ENCODE measurements around the gene BFSP2.

BFSP2 gene

DNA sequence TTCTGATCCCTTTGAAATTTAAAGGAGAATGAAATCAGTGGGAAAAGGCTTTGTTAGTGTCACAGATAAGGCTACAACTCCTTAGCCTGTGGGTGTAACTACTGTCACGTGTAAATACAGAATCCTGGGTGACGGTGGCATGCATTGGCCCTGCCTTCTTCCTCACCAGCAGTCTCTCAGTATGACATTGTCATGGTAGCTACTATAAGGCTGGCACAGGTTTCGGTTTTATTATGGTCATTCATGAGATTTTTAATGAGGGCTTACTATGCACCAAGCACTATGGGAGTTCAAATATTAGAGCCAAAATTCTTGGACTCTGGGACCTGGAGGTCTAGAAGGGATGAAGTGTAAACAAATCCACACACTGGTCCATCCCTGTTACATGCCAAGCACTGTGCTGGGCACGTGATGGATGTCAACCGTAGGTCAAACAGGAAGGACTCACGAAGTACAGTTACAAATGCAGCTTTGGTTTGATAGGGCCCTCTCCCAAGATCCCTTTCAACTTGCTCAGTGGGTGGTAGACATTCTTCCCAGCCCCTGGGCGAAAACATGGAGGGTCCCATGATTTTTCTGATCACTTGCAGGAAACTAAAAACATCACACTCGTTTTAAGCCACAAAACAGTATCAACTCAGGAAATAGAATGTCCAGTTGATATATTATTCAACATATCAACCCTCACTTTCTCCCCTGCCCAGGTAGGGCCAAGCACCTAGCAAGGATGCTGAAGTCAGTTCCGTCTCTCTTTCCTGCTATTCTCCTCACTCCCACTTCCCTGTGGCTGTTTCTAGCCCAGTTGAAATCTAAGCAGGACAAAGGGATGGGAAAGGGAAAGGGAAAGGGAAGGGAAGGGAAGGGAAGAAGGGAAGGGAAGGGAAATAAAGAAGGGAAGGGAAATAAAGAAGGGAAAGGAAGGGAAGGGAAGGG is 25.3 kb downstream of the BFSP2 start:
- no peak for DNase-seq

DNA sequence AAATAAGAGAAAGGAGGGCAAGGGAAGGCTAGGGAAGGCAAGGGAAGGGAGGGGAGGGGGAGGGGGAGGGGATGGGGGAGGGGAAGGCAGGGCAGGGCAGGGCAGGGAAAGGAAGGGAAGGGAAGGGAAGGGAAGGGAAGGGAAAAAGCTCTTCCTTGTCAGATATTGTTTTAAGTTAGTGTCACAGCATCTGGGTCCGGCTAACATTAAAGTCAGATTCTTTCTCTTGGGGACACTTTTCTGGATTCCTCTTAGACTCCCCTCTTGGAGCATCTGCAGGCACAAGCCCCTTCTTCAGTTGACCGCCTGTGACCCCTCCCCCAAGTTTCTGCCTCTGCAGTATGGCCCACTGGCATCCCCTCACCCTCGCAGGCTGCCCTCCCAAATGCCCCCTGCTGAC is 26.0 kb downstream of the BFSP2 start:
- no peak for DNase-seq

DNA sequence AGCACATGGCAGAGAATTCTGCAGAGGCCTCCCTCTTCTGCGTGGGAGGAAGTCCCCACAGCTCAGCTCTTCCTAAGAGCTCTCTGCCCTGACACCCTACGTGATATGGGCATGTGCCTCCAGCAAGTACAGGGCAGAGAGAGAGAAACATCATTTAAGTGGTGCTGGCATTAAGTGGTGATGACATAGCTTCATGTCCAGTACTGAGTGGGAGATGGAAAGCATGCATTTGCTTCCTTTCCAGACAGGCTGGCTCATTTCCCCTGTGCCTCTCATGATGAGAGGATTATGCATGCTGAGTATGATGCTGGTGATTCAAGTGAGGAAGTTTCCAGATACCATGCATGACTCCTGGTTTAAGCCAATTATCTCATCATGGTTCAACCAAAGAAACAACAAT is 26.9 kb downstream of the BFSP2 start:
- DNase-seq, result no peak

DNA sequence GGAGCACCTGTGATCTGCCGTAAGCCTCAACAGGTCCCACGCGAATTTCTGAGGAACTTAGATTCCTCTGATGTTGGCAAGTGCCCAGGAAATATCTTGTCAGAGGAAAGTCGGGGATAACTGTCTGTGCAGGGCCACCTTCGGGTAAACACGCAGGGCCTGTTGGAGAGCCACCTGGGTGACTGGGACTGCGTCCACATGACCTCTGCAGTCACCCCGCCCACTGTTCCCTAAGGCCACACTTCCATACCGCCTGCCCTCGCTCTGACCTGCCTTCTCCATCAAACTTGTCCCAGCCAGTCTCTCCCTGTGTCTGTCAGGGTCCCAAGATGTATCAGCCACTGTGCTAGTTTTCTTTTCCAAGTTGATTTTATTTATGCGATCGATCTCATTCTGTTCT is 28.7 kb downstream of the BFSP2 start:
- no peak for DNase-seq

DNA sequence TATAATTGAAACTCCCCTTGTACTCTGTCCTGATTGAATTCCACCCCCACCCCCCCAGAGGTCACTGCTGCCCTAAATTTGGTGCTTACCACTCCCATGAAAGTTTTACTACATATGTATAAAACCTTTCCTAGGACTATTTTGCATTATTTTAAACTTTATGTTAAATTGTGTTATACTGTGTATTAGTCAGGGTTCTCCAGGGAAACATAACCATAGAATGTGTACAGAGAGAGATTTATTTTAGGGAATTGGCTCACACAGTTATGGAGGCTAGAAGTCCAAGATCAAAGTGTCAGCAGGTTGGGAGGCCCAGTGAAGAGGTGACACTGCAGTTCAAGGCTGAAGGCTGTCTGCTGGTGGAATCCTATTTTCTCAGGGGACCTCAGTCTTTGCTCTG is 29.2 kb downstream of the BFSP2 start:
- DNase-seq, result no peak

DNA sequence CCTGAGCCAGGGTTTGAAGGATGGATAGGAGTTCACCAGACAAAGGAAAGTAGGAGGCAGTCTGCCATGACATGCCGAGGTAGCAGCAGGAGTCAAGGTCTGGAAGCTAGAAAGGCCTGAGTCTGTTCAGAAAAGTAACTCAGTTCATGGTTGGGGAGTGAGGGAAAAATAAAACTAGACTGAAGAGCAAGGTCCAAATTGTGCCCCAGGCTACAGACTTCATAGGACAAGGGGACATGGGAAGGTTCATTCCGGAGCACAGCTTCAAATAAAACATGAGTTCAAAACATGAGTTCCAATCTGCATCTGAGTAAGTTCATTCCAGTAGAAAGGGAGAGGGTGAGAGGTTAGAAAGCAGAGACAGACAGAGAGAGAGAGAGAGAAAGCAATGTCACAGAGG is 39.7 kb downstream of the BFSP2 start:
- no peak for DNase-seq

DNA sequence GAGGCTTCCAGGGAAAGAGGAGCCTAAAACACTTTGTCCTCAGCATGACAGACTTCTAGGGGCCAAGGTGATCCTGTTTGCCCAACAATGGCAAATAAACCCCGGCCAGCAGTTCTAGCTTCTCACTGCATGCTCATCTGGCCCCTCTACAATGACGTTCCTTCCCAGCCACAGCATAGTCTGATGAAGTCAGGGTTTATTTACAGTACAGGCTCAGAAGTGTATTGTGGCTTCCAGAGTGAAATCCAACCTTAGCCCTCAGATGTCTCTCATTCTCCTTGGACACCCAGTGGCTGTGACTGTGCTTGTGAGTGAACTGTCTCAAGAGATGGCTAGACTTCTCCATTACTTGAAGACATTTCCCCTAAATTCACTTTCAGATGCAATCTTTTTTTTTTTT is 40.8 kb downstream of the BFSP2 start:
- no peak for DNase-seq

DNA sequence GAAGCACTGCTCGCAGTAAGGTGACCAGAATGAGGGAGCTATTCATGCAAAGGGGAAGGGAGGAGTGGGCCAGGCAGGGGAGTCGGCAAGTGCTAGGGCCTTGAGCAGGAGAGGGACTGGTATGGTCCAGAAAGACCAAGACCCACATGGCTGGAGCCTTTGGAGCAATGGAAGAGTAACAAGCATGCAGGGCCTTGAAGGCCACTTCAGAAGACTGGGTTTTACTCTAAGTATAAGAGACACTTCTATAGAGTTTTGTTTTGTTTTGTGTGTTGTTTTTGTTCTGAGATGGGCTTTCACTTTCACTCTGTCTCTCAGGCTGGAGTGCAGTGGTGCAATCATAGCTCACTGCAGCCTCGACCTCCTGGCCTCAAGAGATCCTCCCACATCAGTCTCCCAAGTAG is 42.0 kb downstream of the BFSP2 start:
- DNase-seq, result no peak

DNA sequence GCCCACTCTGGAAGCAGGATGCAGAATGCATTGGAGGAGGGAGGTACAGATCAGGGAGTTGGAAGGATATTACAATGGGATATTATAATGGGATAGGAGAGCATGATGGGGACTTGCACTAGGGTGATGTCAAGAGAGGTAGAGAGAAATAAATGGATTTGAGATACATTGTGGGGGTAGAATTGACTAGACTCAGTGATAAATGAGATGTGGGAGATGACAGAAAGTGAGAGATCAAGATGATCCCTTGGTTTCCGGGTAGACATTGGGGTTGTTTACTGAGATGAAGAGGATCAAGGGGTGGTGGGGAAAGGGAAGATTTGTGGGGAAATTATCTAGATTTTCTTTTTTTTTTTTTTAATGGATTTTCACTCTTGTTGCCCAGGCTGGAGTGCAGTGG is 42.7 kb downstream of the BFSP2 start:
- DNase-seq, result no peak

DNA sequence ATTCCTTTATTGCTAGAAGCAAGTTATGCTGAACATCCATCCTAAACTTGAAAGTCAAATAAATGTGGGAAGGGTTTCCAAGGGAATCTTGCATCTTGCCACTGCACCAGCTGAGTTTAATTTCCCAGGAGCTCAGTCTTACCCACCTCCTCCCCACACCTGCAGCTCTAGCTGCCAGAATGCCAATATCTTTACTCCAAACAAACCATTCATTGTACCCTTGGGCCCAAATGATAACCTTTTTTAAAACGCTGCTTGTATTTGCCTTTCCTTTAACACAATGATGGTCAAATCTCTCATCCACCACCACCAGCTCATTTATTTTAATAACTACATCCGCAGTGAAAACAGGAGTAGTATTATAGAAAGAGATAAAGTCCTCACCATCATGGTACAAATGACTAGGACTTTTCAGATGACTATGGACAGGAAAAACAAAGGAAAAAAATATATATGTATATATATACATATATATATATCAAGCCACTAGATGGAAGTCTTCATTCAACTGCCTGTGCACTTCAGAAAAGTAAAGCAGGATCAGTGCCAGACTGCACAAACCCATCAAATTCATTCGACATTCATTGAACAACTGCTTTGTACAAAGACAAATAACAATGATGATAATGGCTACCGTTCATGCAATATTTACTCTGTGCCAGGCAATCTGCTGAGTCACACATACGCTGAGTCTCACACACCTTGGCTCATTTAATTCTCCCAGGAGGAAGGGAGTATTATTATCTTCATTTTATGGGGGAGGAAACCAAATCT is 44.0 kb downstream of the BFSP2 start:
- no peak for DNase-seq

DNA sequence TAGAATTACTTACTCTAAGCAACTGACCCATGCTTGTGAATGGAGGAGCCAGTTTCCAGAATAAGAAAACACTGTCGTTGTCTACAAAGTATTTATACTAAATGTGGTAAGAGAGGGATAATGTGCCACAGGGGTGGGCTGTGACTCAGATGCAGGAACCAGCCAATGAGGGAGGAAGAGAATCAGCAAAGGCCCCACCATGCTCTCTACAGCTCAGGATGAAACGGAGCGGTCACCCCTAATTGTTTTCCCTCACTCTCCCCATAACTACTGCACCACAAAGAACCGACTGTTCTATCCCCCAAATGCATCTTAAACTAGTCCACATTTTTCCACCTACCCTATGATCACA is 44.5 kb downstream of the BFSP2 start:
- no peak for DNase-seq

DNA sequence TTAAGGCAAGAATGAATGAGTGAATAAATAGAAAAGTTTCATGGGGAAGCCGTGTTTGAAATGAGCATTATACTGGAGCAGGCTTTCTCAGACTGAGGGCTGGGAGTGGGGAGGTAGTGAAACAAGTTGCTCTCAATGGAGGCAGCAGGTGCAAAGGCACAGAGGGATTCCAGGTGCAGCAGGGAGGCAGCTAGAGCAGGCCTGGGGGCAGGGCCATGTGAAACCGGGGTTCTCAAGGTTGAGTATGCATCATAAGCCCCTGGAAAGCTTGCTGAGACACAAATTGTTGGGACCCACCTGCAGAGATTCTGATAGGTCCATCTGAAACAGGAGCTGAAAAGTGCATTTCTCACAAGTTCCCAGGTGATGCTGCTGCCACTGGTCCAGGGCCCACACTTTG is 45.3 kb downstream of the BFSP2 start:
- no peak for DNase-seq

DNA sequence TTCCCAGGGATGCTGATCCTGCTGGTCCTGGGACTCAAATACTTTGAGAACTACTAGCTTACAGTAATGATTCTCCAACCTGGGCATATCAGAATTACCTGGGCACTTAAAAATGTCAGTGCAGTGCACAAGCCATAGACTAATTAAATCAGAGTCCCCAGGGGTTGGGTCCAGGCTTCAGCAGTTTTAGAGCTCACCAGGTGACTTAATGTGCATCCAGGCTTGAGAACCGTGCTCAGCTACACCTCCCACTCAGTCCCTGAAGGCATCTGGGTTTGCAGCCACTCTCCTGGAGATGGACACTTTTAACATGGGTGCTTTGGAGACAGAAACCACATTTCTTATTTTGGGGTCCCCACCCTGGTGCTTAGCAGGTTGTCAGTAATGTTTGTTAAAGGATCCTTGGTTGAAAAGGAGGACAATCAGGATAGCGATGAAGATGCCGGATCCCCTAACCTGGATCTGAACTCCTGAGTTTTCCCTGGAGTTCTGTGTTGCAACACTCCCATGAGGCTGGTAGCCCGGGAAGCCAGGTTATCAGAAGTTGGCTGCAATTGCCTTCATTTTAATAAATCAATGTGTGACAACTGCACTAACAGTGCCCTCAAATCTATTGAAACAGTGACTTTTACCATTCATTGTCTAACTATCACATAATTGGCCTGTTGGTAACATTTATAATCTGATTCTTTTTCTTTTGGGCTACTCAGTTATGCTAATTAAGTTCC is 48.1 kb downstream of the BFSP2 start:
- DNase-seq, result no peak

DNA sequence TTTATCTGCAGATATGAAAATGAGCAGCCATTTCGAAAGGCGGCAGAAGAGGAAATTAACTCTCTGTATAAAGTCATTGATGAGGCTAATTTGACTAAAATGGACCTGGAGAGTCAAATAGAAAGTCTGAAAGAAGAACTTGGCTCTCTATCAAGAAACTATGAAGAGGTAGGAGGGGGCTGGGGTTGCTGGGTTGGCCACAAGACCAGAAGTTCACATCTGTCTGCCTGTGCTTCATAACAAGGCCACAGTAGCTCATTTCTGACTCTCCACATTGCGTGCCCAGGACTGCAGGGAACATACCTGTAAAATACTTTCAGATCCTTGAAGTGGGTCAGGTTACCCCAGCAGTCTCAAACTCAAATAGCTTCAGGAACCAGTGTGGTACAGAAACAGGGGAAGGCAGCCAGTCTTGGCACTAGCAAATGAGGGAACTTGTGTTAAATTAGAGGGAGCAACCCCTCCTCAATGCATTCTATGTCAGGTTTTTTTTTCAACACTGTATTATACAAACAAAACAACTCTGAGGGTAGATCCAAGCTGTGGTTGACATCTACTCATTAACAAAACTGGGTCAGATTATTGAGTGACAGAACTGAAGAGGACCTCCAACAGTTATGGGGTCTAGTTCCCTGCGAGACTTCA is 48.7 kb downstream of the BFSP2 start:
- DNase-seq, result no peak

DNA sequence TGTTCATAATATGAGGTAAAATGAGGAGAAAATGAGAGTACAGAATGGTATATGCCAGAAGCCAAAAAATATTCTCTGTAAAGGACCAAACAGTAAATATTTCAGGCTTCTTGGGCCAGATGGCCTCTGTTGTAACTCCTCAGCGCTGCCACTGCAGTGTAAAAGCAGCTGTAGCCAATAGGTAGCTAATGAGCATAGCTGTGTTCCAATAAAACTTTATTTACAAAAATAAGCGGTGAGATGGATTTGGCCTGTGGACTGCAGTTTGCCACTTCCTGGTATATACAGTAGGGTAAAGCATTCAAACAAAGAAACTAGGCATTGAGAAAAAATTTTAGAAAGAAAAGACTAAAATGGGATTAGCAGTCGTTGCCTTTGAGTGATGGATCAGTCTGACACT is 51.5 kb downstream of the BFSP2 start:
- no peak for DNase-seq

DNA sequence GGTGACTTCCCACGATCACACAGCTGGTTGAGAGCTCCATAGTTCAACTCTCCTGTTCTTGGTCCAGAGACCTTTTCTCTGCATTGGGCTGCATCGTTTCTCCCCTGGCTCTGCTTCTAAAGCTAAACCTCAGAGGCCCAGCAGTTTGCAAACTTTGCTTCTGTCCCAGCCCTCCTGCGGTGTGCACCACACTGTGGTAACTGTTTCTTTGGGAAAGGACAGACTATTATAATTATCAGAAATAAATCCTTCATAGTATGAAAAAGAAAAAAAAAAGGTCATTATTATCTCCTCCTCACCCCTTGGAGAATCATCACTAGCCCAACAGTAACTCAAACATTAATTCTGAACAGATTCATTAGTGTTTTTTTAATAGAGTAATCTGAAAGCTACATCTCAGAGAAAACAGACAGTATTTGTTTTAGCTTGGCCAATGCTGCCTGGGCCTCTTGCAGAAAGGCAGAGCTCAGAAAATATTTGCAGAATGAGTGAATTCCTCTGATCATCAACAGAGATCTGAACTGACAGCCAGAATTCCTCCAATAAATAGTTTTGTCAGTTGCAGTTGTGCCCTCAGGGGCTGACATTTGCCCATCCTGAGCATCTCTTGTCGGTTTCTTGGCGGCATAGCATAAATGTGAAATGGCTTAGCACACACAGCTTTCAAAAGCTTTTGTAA is 52.9 kb downstream of the BFSP2 start:
- DNase-seq, result no peak

DNA sequence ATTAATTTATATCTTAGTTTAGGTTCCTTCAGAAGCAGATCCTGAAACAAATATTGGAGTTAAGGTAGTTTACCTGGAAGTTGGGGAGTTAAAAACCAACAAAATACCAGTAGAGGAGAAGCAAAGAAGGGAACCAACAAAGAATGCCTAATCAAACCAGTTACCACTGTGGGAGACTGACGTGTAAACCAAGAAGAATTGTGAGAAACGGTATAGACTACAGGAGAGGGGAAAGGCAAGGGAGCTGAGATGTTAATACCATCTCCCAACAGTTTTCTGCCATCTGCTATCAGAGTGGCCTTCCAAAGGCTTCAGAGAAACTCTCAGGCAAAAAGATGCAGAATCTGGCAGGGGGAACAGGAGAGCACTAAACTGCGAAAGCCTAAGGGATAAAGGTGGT is 53.5 kb downstream of the BFSP2 start:
- no peak for DNase-seq

DNA sequence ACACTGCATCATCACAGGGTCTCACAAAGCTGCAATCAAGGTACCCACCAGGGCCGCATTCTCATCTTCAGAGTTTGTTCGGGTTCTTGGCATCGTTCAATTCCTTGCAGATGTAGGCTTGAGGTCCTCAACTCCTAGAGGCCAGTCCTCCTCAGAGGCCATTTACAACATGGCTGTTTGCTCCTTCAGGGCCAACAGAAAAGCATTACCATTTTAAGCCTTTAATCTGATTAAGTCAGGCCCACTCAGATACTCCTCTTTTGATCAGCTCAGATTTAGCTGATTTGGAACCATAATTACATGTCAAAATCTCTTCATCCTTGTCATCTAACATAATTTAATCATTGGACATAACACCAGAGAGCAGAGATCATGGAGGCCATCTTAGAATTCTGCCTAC is 55.4 kb downstream of the BFSP2 start:
- no peak for DNase-seq

DNA sequence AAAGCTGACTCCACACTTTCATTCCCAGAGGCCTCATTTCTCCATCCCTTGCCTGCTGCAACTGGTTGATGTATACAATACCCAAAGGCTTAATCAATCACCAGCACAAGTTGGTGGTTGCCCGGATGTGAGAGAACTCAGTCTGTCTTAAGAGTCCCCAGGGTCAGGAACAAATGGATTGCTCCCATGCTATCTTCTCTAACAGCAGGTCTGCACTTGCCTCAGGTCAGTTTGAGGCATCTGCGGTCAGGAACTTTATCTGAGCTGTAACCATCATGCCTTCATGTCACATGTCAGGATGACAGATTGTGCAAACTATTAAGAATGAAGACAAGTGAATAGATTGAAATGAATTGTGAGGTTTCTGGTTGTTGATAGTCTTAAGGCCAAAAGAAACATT is 56.1 kb downstream of the BFSP2 start:
- no peak for DNase-seq

DNA sequence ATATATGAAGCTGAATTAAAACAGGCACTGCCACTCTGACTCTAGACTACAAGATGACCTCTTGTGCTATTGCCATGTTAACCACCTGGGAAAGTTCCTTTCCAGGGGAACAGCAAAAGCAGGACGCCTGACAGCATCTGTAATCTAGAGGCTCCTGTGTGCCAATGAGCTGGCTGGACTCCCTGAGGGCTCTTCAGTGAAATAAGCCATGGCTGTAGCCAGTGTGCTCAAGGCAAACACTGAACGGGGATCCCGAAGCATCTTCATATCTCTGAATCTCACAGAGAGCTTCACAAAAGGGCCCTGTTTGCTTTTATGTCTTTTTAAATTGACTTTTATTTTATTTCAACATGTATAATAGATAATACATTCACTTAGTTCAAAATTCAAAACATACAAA is 57.2 kb downstream of the BFSP2 start:
- DNase-seq, result no peak

DNA sequence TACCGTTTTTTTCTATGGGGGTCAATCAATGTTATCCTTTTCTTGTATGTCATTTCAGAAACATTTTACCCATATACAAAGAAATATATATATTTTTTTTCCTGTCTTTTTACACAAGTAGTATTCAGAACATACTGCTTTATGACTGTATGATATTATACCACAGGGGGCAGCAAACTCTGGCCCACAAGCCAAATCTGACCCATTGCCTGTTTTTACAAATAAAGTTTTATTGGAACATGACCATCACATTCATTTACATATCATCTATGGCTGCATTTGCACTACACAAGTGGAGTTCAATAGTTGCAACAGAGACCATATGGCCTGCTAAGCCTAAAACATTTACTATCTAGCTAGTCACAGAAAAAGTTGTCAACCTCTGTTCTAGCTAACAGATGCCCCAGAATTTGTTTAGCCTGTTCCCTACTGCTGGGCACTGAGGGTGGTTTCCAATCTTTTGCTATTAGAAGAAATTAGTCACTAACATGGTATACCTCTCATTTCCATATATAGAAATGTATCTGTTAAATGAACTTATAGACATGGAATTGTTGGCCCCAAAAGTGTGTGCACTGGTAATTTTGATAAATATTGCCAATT is 57.7 kb downstream of the BFSP2 start:
- DNase-seq, result no peak

DNA sequence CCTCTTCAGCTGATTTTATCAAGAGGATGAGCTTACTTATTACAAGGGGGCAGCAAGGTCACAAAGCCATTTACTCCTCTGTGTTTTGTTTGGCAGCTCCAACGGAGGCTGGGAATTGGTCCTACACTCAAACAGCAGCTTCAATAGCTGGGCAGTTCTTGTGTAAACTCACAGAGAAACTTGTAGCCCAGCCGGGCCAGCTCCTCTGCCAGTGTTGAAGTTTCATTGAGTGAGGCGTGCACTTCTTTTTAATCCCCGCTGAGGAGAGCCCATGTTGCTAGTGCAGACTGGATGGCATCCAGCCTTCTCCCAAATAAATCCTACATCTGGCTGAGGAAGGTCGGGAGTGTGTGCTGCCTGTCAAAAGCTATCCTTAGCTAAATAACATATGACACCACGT is 59.5 kb downstream of the BFSP2 start:
- no peak for DNase-seq

All from activated T-cell treated with anti-CD3 and anti-CD28 coated beads, Interleukin-2, amount 50 U/mL, for 1 hour (primary cell).